WTC11 (cell line): ENCODE data around the gene SMLR1. TPM values are rescaled to one million over a fixed set of nuclear protein-coding genes. Genes with fewer than 3 reads are reported as not detected.

Source experiments
- ATAC-seq: fragments of 200-7000 bp; cut with Tn5 transposase; 2 replicates; pipeline ENCODE4 v1.10.0; 2021; ENCODE audit warnings: mild to moderate bottlenecking, moderate library complexity
- CTCF ChIA-PET: fragments of 300-600 bp; sonication (Branson Sonifier 250); formaldehyde crosslinking; loops from one replicate; lab custom pipeline; 2021; ENCODE audit warnings: antibody characterized with exemption; lab: Charles Lee
- POLR2A ChIA-PET: fragments of 350-600 bp; sonication (Branson Sonifier 250); formaldehyde crosslinking; loops from one replicate; lab custom pipeline; 2021; ENCODE audit warnings: antibody characterized with exemption; lab: Charles Lee
- DNase-seq: peaks from one replicate; pipeline ENCODE4 v3.0.0; 2021; ENCODE audit warnings: low spot score
- H3K27ac Mint-ChIP-seq: 2 replicates; pipeline ENCODE4 v1.8.0; 2021; ENCODE audit warnings: mixed read lengths
- H3K27me3 Mint-ChIP-seq: 2 replicates; pipeline ENCODE4 v1.8.0; 2021; ENCODE audit warnings: low read depth, mild to moderate bottlenecking, moderate library complexity, mixed read lengths
- H3K36me3 Mint-ChIP-seq: 2 replicates; pipeline ENCODE4 v1.8.0; 2021; ENCODE audit warnings: mixed read lengths
- H3K4me1 Mint-ChIP-seq: 2 replicates; pipeline ENCODE4 v1.8.0; 2022; ENCODE audit warnings: mixed read lengths
- H3K4me3 Mint-ChIP-seq: 2 replicates; pipeline ENCODE4 v1.8.0; 2021; ENCODE audit warnings: mild to moderate bottlenecking, moderate library complexity, mixed read lengths
- H3K9me3 Mint-ChIP-seq: 2 replicates; pipeline ENCODE4 v1.8.0; 2021; ENCODE audit warnings: mixed read lengths
- CDX4 ChIP-seq: fragments of 250-450 bp; sonication (Bioruptor Pico); IDR thresholded peaks from 2 replicates; pipeline ENCODE4 v1.9.0; 2021; ENCODE audit warnings: moderate library complexity, mild to moderate bottlenecking, inconsistent platforms, borderline replicate concordance
- CREM ChIP-seq: sonication (generic); formaldehyde crosslinking; IDR thresholded peaks from 2 replicates; pipeline ENCODE4 v1.8.1; 2022; ENCODE audit warnings: mild to moderate bottlenecking, missing genetic modification reagents, moderate library complexity
- EMX1 ChIP-seq: fragments of 250-450 bp; sonication (Bioruptor Pico); IDR thresholded peaks from 2 replicates; pipeline ENCODE4 v1.8.0; 2021; ENCODE audit warnings: mild to moderate bottlenecking
- ESRRA ChIP-seq: sonication (generic); formaldehyde crosslinking; IDR thresholded peaks from 2 replicates; pipeline ENCODE4 v1.8.1; 2022; ENCODE audit warnings: mild to moderate bottlenecking, missing genetic modification reagents, borderline replicate concordance
- ETV6 ChIP-seq: sonication (generic); formaldehyde crosslinking; IDR thresholded peaks from 2 replicates; pipeline ENCODE4 v1.8.1; 2022; ENCODE audit warnings: mild to moderate bottlenecking, missing genetic modification reagents
- KAT7 ChIP-seq: sonication (generic); formaldehyde crosslinking; IDR thresholded peaks from 2 replicates; pipeline ENCODE4 v1.8.1; 2023; ENCODE audit warnings: missing genetic modification reagents, mild to moderate bottlenecking, borderline replicate concordance
- MXD4 ChIP-seq: fragments of 250-450 bp; sonication (Bioruptor Pico); IDR thresholded peaks from 2 replicates; pipeline ENCODE4 v1.8.0; 2021; ENCODE audit warnings: mild to moderate bottlenecking, moderate library complexity, borderline replicate concordance
- NR1H2 ChIP-seq: sonication (generic); formaldehyde crosslinking; IDR thresholded peaks from 2 replicates; pipeline ENCODE4 v1.9.0; 2021; ENCODE audit warnings: mild to moderate bottlenecking, moderate library complexity, missing genetic modification reagents
- NR3C1 ChIP-seq: sonication (generic); formaldehyde crosslinking; conservative IDR thresholded peaks from 2 replicates; pipeline ENCODE4 v1.8.1; 2023; ENCODE audit warnings: low read depth, mild to moderate bottlenecking, missing genetic modification reagents
- SMAD4 ChIP-seq: sonication (generic); formaldehyde crosslinking; IDR thresholded peaks from 2 replicates; pipeline ENCODE4 v1.8.0; 2022; ENCODE audit warnings: mild to moderate bottlenecking, missing genetic modification reagents
- TCF7 ChIP-seq: sonication (generic); formaldehyde crosslinking; IDR thresholded peaks from 2 replicates; pipeline ENCODE4 v1.8.0; 2022; ENCODE audit warnings: mild to moderate bottlenecking, low read depth, missing genetic modification reagents, moderate library complexity
- ZNF219 ChIP-seq: sonication (generic); formaldehyde crosslinking; IDR thresholded peaks from 2 replicates; pipeline ENCODE4 v1.8.0; 2023; ENCODE audit warnings: missing genetic modification reagents, mild to moderate bottlenecking, borderline replicate concordance
- ZNF263 ChIP-seq: sonication (generic); formaldehyde crosslinking; IDR thresholded peaks from 2 replicates; pipeline ENCODE4 v1.8.1; 2022; ENCODE audit warnings: low read depth, mild to moderate bottlenecking, moderate library complexity, missing genetic modification reagents
- total RNA-seq: library from RNA; stranded (reverse); gene quantifications from 3 replicates; pipeline ENCODE4 v1.2.3, GENCODE V29; 2021
- TF ChIP-seq, protein P1 (sequence below): sonication (generic); formaldehyde crosslinking; IDR thresholded peaks from 2 replicates; pipeline ENCODE4 v1.8.1; 2023; ENCODE audit warnings: mild to moderate bottlenecking, missing genetic modification reagents
- TF ChIP-seq, protein P2 (sequence below): sonication (generic); formaldehyde crosslinking; IDR thresholded peaks from 2 replicates; pipeline ENCODE4 v1.8.1; 2022; ENCODE audit warnings: mild to moderate bottlenecking, missing genetic modification reagents, moderate library complexity, borderline replicate concordance
- TF ChIP-seq, protein P3 (sequence below): sonication (generic); formaldehyde crosslinking; IDR thresholded peaks from 2 replicates; pipeline ENCODE4 v1.8.0; 2022; ENCODE audit warnings: mild to moderate bottlenecking, missing genetic modification reagents
- TF ChIP-seq, protein P4 (sequence below): sonication (generic); formaldehyde crosslinking; IDR thresholded peaks from 2 replicates; pipeline ENCODE4 v1.8.1; 2023; ENCODE audit warnings: mild to moderate bottlenecking, missing genetic modification reagents, moderate library complexity
- TF ChIP-seq, protein P5 (sequence below): sonication (generic); formaldehyde crosslinking; IDR thresholded peaks from 2 replicates; pipeline ENCODE4 v1.8.1; 2022; ENCODE audit warnings: missing genetic modification reagents, borderline replicate concordance

The SMLR1 gene
- total RNA-seq, 1 experiment from 2014 or later, result not detected

DNA sequence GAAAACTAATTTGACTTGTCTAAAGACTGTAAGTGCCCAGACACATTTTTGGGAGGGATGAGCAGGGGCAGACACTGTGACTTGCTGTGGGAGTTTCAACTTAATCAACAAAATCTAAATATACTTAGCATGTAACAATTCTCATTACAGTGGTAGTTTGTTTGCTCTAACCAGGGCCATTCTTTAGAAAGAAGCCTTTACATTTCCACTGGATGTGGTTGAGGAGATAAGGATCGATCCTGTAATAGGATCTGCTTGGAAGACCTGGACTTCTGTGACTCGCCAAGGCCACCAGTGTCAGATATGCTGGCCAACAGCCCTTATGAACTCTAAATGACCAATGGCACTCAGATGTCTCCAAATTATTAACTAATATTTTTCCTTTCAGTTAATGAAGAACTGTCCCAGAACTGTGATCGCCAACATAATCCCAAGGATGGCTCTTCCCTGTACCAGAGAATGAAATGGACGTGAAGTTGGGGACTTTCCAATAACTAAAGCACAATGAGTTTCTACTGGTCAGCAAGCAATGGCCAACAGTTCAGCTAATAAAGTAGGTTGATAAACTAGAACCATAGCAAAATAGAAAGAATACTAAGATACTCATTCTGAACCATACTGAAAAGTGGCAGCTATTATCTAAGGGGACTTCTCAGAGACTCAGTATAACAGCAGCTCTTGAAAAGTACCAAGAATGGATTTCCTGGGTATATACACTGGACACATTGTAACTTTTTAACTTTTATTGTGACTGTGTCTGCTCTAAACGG, 7.5 kb downstream of the SMLR1 start (continued):
- TF ChIP-seq, protein P1, sequence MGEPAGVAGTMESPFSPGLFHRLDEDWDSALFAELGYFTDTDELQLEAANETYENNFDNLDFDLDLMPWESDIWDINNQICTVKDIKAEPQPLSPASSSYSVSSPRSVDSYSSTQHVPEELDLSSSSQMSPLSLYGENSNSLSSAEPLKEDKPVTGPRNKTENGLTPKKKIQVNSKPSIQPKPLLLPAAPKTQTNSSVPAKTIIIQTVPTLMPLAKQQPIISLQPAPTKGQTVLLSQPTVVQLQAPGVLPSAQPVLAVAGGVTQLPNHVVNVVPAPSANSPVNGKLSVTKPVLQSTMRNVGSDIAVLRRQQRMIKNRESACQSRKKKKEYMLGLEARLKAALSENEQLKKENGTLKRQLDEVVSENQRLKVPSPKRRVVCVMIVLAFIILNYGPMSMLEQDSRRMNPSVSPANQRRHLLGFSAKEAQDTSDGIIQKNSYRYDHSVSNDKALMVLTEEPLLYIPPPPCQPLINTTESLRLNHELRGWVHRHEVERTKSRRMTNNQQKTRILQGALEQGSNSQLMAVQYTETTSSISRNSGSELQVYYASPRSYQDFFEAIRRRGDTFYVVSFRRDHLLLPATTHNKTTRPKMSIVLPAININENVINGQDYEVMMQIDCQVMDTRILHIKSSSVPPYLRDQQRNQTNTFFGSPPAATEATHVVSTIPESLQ (CRISPR knock-in tag), result no peak
- TF ChIP-seq, protein P2, sequence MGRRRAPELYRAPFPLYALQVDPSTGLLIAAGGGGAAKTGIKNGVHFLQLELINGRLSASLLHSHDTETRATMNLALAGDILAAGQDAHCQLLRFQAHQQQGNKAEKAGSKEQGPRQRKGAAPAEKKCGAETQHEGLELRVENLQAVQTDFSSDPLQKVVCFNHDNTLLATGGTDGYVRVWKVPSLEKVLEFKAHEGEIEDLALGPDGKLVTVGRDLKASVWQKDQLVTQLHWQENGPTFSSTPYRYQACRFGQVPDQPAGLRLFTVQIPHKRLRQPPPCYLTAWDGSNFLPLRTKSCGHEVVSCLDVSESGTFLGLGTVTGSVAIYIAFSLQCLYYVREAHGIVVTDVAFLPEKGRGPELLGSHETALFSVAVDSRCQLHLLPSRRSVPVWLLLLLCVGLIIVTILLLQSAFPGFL (CRISPR knock-in tag), result no peak
- no peak for TF ChIP-seq CDX4 (CRISPR knock-in tag)
- TF ChIP-seq MXD4, result no peak
- TF ChIP-seq EMX1 (CRISPR knock-in tag), result no peak
- no peak for TF ChIP-seq KAT7 (CRISPR knock-in tag)
- no peak for TF ChIP-seq ETV6
- TF ChIP-seq CREM (CRISPR knock-in tag), result no peak
- no peak for TF ChIP-seq NR3C1
- TF ChIP-seq TCF7 (CRISPR knock-in tag), result no peak
- no peak for TF ChIP-seq ZNF263 (CRISPR knock-in tag)

GRCh38 chr6:130836055-130836640, 8.9 kb downstream of the SMLR1 start:
- ATAC-seq, result no peak
- Mint-ChIP-seq H3K4me3 (no peak overlapping the region), H3K27me3 (no peaks in the 10 kb centered on the region), H3K9me3 (no peaks in the 10 kb centered on the region), H3K27ac (no peak overlapping the region), H3K36me3 (no peaks in the 10 kb centered on the region), H3K4me1 (peaks cover 28% of the 10 kb centered on the region)
- DNase-seq, result no peak
- CTCF ChIA-PET, result no interaction called here
- POLR2A ChIA-PET, result no interaction called here
- no peak for TF ChIP-seq ESRRA (CRISPR knock-in tag)
- TF ChIP-seq ZNF263 (CRISPR knock-in tag), result no peak
- TF ChIP-seq, protein P3, sequence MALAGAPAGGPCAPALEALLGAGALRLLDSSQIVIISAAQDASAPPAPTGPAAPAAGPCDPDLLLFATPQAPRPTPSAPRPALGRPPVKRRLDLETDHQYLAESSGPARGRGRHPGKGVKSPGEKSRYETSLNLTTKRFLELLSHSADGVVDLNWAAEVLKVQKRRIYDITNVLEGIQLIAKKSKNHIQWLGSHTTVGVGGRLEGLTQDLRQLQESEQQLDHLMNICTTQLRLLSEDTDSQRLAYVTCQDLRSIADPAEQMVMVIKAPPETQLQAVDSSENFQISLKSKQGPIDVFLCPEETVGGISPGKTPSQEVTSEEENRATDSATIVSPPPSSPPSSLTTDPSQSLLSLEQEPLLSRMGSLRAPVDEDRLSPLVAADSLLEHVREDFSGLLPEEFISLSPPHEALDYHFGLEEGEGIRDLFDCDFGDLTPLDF, result no peak
- TF ChIP-seq, protein P2 (CRISPR knock-in tag), result no peak

GRCh38 chr6:130837067-130837466, 9.9 kb downstream of the SMLR1 start:
- peaks cover 37% of the 10 kb centered on the region for H3K4me1 Mint-ChIP-seq
- ChIA-PET POLR2A (no interaction called here), CTCF (no interaction called here)

More at GRCh38 chr6:130837067-130837466, 9.9 kb downstream of the SMLR1 start:
- H3K9me3 Mint-ChIP-seq, result no peaks in the 10 kb centered on the region
- no peak overlapping the region for H3K27ac Mint-ChIP-seq
- H3K4me3 Mint-ChIP-seq, result no peak overlapping the region
- TF ChIP-seq NR1H2 (CRISPR knock-in tag) (no peak), ZNF219 (CRISPR knock-in tag) (no peak), SMAD4 (no peak), KAT7 (CRISPR knock-in tag) (no peak)
- TF ChIP-seq, protein P3, result no peak
- TF ChIP-seq, protein P4, sequence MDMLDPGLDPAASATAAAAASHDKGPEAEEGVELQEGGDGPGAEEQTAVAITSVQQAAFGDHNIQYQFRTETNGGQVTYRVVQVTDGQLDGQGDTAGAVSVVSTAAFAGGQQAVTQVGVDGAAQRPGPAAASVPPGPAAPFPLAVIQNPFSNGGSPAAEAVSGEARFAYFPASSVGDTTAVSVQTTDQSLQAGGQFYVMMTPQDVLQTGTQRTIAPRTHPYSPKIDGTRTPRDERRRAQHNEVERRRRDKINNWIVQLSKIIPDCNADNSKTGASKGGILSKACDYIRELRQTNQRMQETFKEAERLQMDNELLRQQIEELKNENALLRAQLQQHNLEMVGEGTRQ (CRISPR knock-in tag), result no peak
- TF ChIP-seq, protein P5, sequence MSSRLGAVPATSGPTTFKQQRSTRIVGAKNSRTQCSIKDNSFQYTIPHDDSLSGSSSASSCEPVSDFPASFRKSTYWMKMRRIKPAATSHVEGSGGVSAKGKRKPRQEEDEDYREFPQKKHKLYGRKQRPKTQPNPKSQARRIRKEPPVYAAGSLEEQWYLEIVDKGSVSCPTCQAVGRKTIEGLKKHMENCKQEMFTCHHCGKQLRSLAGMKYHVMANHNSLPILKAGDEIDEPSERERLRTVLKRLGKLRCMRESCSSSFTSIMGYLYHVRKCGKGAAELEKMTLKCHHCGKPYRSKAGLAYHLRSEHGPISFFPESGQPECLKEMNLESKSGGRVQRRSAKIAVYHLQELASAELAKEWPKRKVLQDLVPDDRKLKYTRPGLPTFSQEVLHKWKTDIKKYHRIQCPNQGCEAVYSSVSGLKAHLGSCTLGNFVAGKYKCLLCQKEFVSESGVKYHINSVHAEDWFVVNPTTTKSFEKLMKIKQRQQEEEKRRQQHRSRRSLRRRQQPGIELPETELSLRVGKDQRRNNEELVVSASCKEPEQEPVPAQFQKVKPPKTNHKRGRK (CRISPR knock-in tag), result no peak
- TF ChIP-seq, all 79 proteins: peak for 0
- DNase-seq, result no peak
- Mint-ChIP-seq H3K27me3 (no peaks in the 10 kb centered on the region), H3K36me3 (no peaks in the 10 kb centered on the region)
- no peak for ATAC-seq
